NCI-H526 (cell line): ENCODE measurements around the gene GM2A.
"Not testable (repeated sequence)": the region's sequence is repeated elsewhere in the genome, so short reads cannot be mapped to it uniquely, and the experiment has no call there.

Experiments
- DNase-seq, 2 experiments: peaks; one replicate each; lab custom pipeline; 2025; lab: John Stamatoyannopoulos, UW

GM2A gene

DNA sequence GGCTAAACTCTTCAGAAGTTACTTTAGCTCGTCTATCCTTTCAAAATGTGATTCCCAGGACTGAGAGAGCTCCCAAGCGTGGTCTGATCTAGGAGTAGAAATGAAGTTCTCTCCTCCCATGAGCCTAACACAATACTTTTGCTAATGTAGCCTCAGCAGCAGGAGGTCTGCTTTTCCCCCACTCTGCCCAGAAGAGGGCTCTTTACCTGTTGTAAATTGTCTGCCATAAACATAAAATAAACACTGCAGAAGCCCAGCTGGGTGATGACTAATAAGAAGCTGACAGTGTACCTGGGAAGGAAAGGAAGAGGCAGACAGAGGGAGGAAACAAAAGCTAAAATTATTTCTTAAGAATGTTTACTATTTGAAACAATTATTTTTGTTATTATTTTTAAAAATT is 35.2 kb downstream of the GM2A start:
- DNase-seq, result peak; percentile 0 to 40

DNA sequence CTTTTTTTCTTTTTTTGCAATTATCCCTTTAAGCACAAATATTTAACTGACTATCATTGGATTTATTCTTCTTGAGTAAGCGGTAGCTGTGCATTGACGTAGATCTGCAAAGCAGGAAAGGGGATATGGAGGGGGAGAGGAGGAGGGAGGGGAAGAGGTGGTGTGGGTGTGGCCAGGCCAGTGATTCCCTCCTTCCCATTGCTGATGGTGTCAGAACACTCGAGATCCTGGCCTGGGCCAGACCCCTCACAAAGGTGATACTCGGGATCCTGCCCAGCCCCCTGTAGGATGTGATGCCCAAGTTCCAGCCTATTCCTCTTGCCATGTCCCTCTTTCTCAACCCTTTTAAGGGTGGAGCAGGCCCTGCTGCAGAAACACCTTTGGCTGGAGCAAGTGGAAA is 40.6 kb downstream of the GM2A start:
- DNase-seq, result no peak

DNA sequence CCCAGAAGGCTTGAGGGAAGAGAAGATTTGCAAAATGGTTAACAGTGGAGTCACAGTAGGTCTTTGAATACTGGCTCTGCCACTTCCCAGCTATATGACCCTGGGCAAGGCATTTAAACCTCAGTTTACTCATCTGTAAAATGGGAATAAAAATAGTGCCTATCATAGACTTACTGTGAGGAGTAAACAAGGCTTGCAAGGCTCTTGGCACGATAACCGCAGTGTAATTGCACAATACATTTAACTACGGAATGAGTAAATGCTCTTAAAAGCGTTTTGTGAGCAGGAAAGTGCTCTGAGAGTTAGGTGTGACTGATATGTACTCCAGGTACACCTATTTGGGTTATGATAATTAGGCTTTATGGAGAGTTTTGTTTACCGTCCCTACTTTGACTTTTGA is 42.2 kb downstream of the GM2A start:
- no peak for DNase-seq

DNA sequence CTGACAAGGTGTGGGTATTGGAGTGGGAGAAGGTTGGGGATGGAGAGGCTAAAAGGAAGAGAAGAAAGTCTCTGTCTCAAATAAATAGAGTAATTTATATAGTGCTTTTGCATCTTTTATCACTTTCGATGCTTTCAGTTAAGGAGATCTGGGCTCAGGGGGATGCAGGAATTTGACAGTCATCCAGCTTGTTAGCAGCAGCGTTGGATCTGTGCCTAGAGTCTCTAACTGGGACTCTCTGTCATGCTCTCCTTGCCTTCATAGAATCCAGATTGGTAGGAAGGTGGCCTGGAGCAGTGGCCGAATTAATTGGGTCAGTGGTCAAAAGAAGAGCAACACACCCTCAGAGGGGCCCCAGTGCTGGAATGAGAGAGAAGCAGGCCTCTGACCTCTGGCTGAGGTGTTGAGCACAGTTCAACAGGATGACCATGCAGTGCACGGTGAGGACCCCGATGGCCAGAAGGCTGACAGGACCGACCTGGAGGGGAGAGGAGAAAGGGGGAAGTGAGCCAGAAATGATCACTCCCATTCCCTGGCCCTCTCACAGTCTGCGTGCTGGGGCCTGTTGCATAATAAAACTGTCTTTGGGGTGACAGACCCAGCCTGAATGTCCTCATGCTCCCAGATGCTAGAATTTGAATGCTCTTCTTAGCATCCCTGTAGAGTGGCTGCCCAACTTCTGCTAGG is 42.9 kb downstream of the GM2A start:
- DNase-seq, result no peak

DNA sequence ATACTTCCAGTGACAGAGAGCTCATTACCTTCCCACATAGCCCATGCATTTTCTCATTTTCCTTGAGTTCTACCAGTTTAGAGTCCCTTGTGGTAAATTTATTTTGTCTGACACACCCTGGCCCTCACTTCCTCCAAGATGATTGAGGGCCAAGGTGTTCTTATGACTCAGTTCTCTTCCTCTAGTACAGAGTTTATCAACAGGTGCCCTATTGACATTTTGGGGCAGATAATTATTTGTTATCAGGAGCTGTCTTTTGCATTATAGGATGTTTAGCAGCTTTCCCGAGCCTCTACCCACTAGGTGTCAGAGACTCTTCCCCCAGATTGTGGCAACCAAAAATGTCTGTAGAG is 43.5 kb downstream of the GM2A start:
- DNase-seq, result no peak

DNA sequence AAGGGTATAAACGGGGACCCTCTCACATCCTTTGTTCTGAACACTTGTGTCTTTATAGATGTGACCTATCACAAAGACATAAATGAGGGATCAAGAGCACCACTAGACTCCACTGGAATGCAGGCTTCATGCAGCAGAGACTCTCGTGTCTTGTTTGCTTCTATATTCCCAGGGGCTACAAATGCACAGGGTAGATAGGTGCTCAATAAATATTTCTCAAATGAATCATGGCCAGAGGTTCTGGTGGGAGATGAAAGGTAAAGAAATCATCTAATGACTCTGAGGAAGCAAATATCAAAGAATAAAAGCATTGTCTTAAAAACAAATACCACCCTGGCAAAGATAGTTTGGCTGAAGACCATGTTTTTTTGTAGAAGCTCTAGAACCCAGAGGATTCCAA is 44.0 kb downstream of the GM2A start:
- no peak for DNase-seq

DNA sequence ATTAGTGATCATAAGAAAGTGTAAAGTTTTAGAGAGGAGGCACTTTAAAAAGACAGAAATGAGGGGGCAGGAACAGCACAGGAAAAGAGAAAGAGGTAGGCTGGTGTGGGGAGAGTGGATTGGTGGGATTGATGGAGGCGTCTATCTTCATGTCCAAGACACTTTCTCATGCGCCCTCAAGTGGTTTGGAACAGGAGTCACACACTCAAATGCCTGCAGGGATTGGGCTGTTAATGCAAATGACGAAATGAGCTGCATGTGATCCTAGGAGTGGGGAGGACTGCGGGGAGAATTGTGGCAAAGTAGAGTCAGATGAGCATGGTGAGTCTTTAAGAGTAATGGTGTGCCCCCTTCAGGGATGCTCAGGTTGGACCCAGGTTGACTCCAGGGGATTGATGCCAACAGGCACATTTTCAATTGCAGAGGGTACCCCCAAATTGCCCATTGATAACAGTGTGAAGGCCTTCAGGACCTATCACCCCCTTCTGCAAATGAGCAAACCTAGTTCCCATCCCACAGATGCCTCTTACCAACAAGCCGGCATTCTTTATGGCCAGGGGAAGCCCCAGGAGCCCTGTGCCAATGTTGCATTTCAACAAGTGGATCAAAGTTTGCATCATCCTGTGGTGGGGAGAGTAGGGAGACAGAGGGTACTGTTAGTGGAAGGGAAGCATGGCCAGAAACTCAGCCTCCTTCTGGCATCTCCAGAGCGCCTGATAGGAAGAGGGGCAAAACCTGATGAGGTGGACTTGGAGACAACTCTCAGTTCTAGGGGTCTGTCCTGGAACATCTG is 45.3 kb downstream of the GM2A start:
- no peak for DNase-seq

DNA sequence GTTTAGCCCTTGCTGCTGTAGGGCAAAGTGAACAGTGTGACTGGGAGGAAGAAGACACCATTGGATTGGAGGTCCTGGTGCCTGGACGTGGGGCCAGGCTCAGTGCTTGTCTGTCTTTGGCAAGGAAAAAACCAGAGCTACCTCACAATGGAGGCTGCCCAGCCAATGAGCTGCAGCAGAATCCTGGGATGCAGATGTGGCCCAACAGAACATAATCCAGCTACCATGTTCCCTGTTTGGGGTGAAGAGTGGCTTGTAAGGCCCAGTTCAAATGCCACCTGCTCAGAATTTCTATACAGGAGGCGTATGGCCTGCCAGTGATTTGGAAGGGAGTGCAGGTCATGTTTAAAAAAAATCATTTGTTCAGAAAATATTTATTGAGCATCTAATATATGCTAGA is 50.7 kb downstream of the GM2A start, which contains the start of gene SLC36A3:
Gene SLC36A3 (minus strand): TSS at position 101 of the 400 bp plus-strand sequence. CDS start 412 bp downstream, outside the sequence.
- DNase-seq, result no peak

DNA sequence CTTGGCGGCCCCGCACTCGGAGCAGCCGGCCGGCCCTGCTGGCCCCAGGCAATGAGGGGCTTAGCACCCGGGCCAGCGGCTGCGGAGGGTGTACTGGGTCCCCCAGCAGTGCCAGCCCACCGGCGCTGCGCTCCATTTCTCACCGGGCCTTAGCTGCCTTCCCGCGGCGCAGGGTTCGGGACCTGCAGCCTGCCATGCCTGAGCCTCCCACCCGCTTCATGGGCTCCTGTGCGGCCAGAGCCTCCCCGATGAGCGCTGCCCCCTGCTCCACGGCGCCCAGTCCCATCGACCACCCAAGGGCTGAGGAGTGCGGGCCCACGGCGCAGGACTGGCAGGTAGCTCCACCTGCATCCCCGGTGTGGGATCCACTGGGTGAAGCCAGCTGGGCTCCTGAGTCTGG is 56.3 kb downstream of the GM2A start:
- not testable (repeated sequence) for DNase-seq

DNA sequence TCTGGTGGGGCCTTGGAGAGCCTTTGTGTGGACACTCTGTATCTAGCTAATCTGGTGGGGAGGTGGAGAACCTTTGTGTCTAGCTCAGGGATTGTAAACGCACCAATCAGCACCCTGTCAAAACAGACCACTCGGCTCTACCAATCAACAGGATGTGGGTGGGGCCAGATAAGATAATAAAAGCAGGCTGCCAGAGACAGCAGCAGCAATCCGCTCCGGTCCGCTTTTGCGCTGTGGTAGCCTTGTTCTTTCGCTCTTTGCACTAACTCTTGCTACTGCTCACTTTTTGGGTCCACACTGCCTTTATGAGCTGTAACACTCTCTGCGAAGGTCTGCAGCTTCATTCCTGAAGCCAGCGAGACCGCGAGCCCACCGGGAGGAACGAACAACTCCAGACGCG is 56.8 kb downstream of the GM2A start:
- DNase-seq, result not testable (repeated sequence)

DNA sequence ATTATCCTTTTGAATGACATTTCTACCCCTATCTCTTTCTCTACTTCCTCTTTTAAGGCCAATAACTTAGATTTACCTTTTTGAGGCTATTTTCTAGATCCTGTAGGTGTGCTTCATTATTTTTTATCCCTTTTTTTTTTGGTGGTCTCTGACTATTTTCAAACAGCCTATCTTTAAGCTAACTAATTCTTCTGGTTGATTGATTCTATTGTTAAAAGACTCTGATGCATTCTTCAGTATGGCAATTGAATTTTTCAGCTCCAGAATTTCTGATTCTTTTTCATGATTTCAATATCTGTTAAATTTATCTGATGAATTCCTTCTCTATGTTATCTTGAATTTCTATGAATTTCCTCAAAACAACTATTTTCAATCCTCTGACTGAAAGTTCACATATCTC is 57.9 kb downstream of the GM2A start:
- DNase-seq, result no peak

DNA sequence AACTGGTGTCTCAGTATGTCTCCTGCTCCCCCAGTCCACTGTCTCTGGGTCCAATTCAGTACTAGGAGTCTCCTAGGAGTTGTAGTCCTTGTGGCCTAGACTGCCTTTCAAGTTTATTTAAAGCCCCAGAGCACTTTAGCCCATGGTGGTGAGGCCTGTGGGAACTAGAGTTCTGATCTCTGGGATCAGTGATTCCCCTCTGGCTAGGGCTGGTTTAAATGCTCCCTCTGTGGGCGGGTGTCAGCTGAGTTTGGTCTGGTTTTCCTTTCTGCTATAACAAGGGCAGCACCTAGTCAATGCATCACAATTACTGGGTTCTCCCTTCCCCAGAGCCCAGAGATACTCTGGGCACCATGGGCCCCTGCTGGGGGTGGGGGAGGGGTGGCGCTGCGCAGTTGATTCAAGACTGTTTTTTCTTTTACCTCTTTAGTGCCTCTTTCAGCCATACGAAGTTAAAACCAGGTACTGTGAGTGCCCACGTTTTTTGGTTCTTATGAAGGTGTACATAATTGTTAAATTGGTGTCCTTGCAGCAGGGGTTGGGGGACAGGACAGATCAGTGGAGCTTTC is 59.9 kb downstream of the GM2A start:
- DNase-seq, result no peak

DNA sequence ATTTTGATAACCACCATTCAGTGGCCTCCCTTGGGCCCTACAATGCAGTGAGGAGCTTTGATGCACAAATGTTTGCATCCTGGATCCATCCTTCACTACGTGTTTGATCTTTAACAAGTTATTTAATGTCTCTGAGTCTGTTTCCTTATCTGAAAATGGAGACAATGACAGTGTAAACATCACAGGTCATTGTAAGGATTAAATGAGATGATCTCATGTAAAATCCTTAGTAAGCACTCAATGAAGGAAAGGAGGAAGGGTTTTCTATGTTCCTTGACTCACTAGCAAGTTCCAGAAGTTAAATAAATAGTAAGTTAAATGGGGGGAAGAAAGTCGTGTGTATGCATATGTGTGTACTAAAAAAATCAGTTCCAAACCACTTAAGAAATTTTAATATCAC is 60.4 kb downstream of the GM2A start:
- no peak for DNase-seq

DNA sequence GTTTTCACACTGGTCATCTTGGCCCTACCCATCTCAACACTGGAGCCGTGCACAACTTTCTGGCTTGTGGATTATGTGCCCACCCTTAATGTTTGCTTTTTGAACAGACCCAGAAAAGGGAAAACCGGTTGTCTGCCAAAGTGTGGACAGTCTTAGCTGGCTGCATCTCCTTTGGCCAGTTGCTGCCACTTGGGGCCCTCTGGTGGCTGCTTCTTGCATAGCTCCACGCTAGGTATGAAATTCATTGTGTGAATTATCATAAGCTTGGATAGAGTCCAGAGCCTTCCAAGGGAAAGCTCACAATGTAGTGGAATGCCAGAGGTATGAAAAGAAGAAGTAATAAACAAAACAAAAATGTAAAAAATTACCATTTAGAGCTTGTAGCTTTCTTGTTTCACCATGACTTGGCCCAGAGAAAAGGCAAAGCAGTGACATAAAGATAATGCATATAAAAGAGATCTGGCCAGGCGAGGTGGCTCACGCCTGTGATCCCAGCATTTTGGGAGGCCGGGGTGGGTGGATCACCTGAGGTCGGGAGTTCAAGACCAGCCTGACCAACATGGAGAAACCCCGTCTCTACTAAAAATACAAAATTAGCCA is 63.1 kb downstream of the GM2A start:
- DNase-seq, result peak; percentile 38 to 77

DNA sequence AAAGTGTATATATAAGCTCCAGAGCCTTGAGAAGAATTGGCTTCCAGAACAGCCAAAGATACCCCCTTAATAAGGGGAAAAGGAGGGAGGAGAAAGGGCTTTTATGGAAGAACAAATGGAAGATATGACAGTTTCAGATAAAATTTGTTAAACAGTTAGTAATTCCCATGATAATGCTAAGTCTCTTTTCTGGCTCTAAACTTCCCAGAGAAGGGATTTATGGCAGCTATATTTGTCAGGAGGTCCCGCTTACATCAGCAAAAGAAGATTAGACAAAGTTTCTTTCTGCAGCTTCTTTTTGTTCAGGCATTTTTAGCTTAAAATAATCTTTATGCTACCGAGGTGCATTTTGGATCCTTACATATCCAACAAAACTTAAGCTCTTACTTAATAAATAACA is 64.9 kb downstream of the GM2A start:
- DNase-seq, result no peak

DNA sequence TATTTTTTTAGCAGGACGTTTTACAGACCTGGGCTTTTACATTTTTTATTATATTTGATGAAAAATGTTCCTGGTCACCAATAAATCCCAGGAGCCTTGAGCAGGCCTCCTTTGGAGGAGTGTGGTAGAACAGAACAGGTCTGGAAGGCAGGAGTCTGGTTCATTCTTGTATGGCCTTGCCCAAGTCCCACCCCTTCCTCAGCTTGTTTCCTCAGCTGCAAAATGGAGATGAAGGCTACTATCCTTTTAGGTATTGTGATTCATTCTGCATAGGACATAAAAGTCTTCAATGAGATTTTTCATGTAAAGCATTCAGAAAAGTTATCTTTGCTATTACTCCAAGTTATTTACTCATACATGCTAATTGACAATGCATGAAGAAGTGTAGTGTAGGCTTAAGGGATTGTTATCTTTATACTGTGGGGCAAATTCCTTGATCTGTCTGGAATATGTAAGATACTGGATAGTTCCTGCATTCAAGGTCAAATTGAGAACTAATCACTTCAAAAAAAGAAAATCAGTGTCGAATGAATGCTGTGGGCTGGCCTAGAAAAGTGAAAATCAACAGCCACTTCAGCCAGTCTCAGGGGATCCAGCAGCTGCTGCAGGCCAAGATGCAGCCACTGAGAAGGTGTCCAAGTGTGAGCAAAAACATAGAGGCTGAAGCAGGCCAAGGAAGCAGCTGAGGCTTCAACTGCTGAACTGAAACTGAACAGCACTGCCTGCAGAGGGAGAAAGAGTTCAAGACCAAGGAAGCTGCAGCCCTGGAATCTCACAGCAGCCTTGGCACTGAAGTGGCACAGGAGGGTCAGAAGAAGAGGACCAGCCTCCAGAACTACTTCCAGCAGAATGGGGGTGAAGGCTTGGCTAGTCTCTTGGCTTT is 66.1 kb downstream of the GM2A start:
- peak in 1 of 2 experiments; percentile 6 for DNase-seq
